Measurements from ENCODE around the gene SLC35E3.
"Not testable (repeated sequence)": the region's sequence is repeated elsewhere in the genome, so short reads cannot be mapped to it uniquely, and the experiment has no call there.

SLC35E3 gene

GRCh38 chr12:68802911-68803651 lies 57.1 kb downstream of the SLC35E3 start:
- no CpG with 5 or more reads among the region's 19 CpGs for WGBS, 2 donors (ENCODE audit: extremely low coverage in 2 of 2, insufficient read length in 2 of 2, insufficient replicate concordance in 1 of 2)
- H4K8ac ChIP-seq (ENCODE audit: low read depth, low read length); H3K36me3 ChIP-seq (replicated peaks in 1 of 2; ENCODE audit: control insufficient read depth in 2 of 2, insufficient read depth in 2 of 2, low read length in 2 of 2); H3K27ac ChIP-seq (replicated peaks; ENCODE audit: low read length); H3K27me3 ChIP-seq (ENCODE audit: control insufficient read depth in 3 of 3, insufficient read depth in 3 of 3, low read depth in 1 of 3, low read length in 3 of 3); H3K4ac ChIP-seq (ENCODE audit: low read length); H3K79me1 ChIP-seq (ENCODE audit: low read depth, low read length); H3K9ac ChIP-seq (ENCODE audit: low read depth, low read length, poor library complexity); H4K91ac ChIP-seq (ENCODE audit: low read depth, low read length, poor library complexity); H2BK12ac ChIP-seq (ENCODE audit: low read length); H3K4me1 ChIP-seq (ENCODE audit: control insufficient read depth in 2 of 2, insufficient read depth in 1 of 2, low read depth in 1 of 2, low read length in 2 of 2); H2BK15ac ChIP-seq (ENCODE audit: low read length); H3K14ac ChIP-seq (ENCODE audit: low read length); H3K23ac ChIP-seq (ENCODE audit: low read depth, low read length, poor library complexity); H3K9me3 ChIP-seq (replicated peaks in 1 of 2; ENCODE audit: control insufficient read depth in 2 of 2, insufficient read depth in 1 of 2, low read depth in 1 of 2, low read length in 2 of 2); H3K4me3 ChIP-seq (ENCODE audit: low read length in 2 of 2); H2BK120ac ChIP-seq (ENCODE audit: low read depth, low read length); H2AK5ac ChIP-seq (ENCODE audit: low read depth, low read length); H3K4me2 ChIP-seq (ENCODE audit: insufficient read depth, low read length, poor library complexity, severe bottlenecking); H2BK5ac ChIP-seq (ENCODE audit: low read length); H3K18ac ChIP-seq (ENCODE audit: low read length); DNase-seq (ENCODE audit: low spot score); H2AFZ ChIP-seq (ENCODE audit: low read length): not testable (repeated sequence)

GRCh38 chr12:68803948-68804656 lies 58.1 kb downstream of the SLC35E3 start:
- no peak overlapping the region for H2BK120ac ChIP-seq (ENCODE audit: low read depth, low read length)

GRCh38 chr12:68804657-68805591 lies 58.9 kb downstream of the SLC35E3 start:
- H2BK12ac ChIP-seq (ENCODE audit: low read length), result no peak overlapping the region
- no peak overlapping the region for H4K8ac ChIP-seq (ENCODE audit: low read depth, low read length)
- H3K4ac ChIP-seq (ENCODE audit: low read length), result no peak overlapping the region
- H3K23ac ChIP-seq (ENCODE audit: low read depth, low read length, poor library complexity), result peak overlapping the region; percentile 61
- peak overlapping the region; percentile 72 for H2BK5ac ChIP-seq (ENCODE audit: low read length)
- no peak overlapping the region for H3K14ac ChIP-seq (ENCODE audit: low read length)
- peaks cover 0 to 5% of the 10 kb centered on the region in 2 donors for H3K9me3 ChIP-seq (replicated peaks in 1 of 2; ENCODE audit: control insufficient read depth in 2 of 2, insufficient read depth in 1 of 2, low read depth in 1 of 2, low read length in 2 of 2)
- H3K4me3 ChIP-seq (ENCODE audit: low read length in 2 of 2), result no peak overlapping the region
- H3K79me1 ChIP-seq (ENCODE audit: low read depth, low read length), result peaks cover 2% of the 10 kb centered on the region
- peaks cover 0 to 6% of the 10 kb centered on the region in 2 donors for H3K4me1 ChIP-seq (ENCODE audit: control insufficient read depth in 2 of 2, insufficient read depth in 1 of 2, low read depth in 1 of 2, low read length in 2 of 2)
- H3K18ac ChIP-seq (ENCODE audit: low read length), result peak overlapping the region; percentile 29
- H2AK5ac ChIP-seq (ENCODE audit: low read depth, low read length), result peak overlapping the region; percentile 41
- no peak for DNase-seq (ENCODE audit: low spot score)
- H3K36me3 ChIP-seq (replicated peaks in 1 of 2; ENCODE audit: control insufficient read depth in 2 of 2, insufficient read depth in 2 of 2, low read length in 2 of 2), result peaks cover 0 to 8% of the 10 kb centered on the region in 2 donors
- H3K9ac ChIP-seq (ENCODE audit: low read depth, low read length, poor library complexity), result peak overlapping the region; percentile 50
- H4K91ac ChIP-seq (ENCODE audit: low read depth, low read length, poor library complexity), result no peak overlapping the region
- no peak overlapping the region for H3K4me2 ChIP-seq (ENCODE audit: insufficient read depth, low read length, poor library complexity, severe bottlenecking)
- no peak overlapping the region for H2BK15ac ChIP-seq (ENCODE audit: low read length)
- H3K27ac ChIP-seq (replicated peaks; ENCODE audit: low read length), result no peak overlapping the region
- no peak overlapping the region for H2AFZ ChIP-seq (ENCODE audit: low read length)
- 100% methylated on average over 2 of the region's 32 CpGs; no CpG with 5 or more reads in 1 of the 2 donors for WGBS, 2 donors (ENCODE audit: extremely low coverage in 2 of 2, insufficient read length in 2 of 2, insufficient replicate concordance in 1 of 2)
- no peak overlapping the region for H2BK120ac ChIP-seq (ENCODE audit: low read depth, low read length)
- H3K27me3 ChIP-seq (ENCODE audit: control insufficient read depth in 3 of 3, insufficient read depth in 3 of 3, low read depth in 1 of 3, low read length in 3 of 3), result no peaks in the 10 kb centered on the region

More at GRCh38 chr12:68803948-68804656, 58.1 kb downstream of the SLC35E3 start:
- no peak overlapping the region for H2BK12ac ChIP-seq (ENCODE audit: low read length)
- H4K91ac ChIP-seq (ENCODE audit: low read depth, low read length, poor library complexity), result no peak overlapping the region
- H3K9me3 ChIP-seq (replicated peaks in 1 of 2; ENCODE audit: control insufficient read depth in 2 of 2, insufficient read depth in 1 of 2, low read depth in 1 of 2, low read length in 2 of 2), result no peaks in the 10 kb centered on the region
- DNase-seq (ENCODE audit: low spot score), result no peak
- H3K9ac ChIP-seq (ENCODE audit: low read depth, low read length, poor library complexity), result no peak overlapping the region
- H3K18ac ChIP-seq (ENCODE audit: low read length), result no peak overlapping the region
- H3K4ac ChIP-seq (ENCODE audit: low read length), result no peak overlapping the region
- no peaks in the 10 kb centered on the region for H3K27me3 ChIP-seq (ENCODE audit: control insufficient read depth in 3 of 3, insufficient read depth in 3 of 3, low read depth in 1 of 3, low read length in 3 of 3)
- no peak overlapping the region for H2AFZ ChIP-seq (ENCODE audit: low read length)
- no peak overlapping the region for H2BK15ac ChIP-seq (ENCODE audit: low read length)
- H3K4me3 ChIP-seq (ENCODE audit: low read length in 2 of 2), result no peak overlapping the region
- no CpG with 5 or more reads among the region's 5 CpGs for WGBS, 2 donors (ENCODE audit: extremely low coverage in 2 of 2, insufficient read length in 2 of 2, insufficient replicate concordance in 1 of 2)
- H4K8ac ChIP-seq (ENCODE audit: low read depth, low read length), result no peak overlapping the region
- no peak overlapping the region for H2AK5ac ChIP-seq (ENCODE audit: low read depth, low read length)
- peaks cover 2% of the 10 kb centered on the region for H3K79me1 ChIP-seq (ENCODE audit: low read depth, low read length)
- H3K36me3 ChIP-seq (replicated peaks in 1 of 2; ENCODE audit: control insufficient read depth in 2 of 2, insufficient read depth in 2 of 2, low read length in 2 of 2), result no peaks in the 10 kb centered on the region
- no peak overlapping the region for H3K23ac ChIP-seq (ENCODE audit: low read depth, low read length, poor library complexity)
- peaks cover 0 to 6% of the 10 kb centered on the region in 2 donors for H3K4me1 ChIP-seq (ENCODE audit: control insufficient read depth in 2 of 2, insufficient read depth in 1 of 2, low read depth in 1 of 2, low read length in 2 of 2)
- no peak overlapping the region for H2BK5ac ChIP-seq (ENCODE audit: low read length)
- H3K14ac ChIP-seq (ENCODE audit: low read length), result no peak overlapping the region
- no peak overlapping the region for H3K27ac ChIP-seq (replicated peaks; ENCODE audit: low read length)
- no peak overlapping the region for H3K4me2 ChIP-seq (ENCODE audit: insufficient read depth, low read length, poor library complexity, severe bottlenecking)

Data from neuronal stem cell (in vitro differentiated cells).